HG03520 (cell line): ENCODE results near the gene MPC2.
"Not testable (repeated sequence)": the region's sequence is repeated elsewhere in the genome, so short reads cannot be mapped to it uniquely, and the experiment has no call there.

Experiments used
- ATAC-seq: cut with Tn5 transposase; IDR thresholded peaks from one replicate; pipeline ENCODE4 v1.9.1; 2021; ENCODE audit warnings: mild to moderate bottlenecking, moderate library complexity; ENCODE audit not compliant: unreplicated experiment

The MPC2 gene

DNA sequence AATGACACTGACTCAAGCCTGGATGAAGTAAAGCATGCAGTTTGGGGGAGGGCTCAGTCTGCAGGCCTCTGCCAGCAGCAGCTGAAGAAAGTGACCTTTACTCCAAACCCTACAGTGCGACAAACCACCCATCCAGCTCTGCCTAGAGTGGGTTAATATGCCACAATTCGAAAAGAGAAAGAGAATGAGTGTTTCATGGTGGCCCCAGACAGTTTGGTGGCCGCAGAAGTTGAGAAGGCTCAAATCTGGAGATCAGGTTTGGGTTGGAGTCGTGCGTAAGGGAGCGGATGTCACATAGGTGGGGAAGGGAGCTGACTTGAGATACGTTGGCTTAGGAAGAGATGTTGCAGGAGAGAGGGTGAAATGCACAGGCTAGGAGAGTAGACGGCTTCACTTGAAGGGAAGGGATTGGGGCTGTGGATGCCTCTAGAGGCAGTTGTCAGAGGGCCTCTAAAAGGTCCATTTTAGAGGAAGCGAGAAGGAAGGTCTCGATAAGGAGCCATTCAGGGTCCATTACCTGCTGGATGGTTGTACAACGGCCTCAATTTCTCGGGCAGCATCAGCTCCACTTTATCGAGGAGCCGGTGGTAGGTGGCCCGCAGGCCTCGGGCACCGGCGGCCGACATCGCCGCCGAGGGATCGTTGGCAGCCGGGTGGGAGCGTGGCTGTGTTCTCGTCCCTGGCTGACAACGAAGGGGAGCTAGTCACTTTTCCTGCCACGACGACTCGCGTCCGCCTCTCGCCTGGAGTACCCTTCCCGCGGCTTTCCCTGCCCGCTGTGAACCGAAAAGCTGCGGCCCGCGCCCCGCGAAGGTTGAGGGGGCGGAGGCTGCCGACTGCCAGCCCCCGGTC, 1.4 kb downstream of the MPC2 start:
- ATAC-seq = peak; percentile 9

DNA sequence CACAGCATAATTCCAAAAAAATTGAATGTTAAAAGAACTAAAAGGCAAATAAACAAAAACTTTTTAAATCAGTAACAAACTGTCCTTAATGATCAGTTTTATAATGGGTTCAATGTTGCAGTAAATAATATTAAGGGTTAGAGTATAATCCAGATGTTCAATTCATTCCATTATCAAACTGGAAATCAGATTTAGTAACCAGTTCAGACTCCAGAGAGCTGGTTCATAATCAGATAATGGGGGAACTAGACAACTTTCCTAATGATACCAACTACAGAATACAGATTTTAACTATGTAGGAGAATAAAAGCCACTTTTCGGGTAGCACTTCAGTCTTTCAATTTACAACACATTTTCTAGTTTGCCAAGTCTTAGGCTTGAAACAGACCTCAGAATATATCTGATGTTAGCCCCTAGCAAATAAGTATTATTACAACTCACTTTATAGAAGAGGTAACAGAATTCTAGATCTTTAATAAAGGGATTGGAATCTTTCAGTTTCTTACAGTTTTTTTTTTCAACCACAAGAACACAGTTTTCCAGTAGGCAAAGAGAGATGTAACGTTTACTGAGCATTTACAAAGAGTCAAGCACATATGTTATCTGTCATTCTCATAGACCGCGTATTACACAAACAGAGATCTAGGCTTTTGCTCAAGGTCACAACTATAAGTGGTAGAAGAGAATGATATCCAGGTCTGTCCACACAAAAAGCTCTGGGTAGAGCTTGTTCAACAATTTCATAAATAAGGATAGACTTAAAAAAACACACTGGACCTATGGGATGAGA, 2.3 kb downstream of the MPC2 start:
- ATAC-seq = no peak

DNA sequence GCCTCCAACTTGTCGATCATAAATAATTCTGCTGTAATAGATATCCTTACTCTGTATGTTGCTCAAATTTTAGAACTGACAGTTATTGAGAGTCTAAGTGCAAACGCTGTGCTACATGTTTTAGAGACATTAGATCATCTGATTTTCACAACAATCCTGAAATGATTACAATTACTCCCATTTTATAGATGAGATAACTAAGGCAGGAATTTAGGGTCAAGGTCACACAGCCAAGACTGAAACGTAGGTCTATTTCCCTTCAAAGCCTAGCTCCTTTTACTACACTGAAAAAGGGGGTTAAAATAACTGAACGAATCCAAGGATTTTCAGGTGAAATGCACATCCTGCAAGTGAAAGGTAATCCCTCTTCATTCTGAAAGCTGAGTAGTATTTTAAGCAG, 3.1 kb downstream of the MPC2 start:
- ATAC-seq = no peak

DNA sequence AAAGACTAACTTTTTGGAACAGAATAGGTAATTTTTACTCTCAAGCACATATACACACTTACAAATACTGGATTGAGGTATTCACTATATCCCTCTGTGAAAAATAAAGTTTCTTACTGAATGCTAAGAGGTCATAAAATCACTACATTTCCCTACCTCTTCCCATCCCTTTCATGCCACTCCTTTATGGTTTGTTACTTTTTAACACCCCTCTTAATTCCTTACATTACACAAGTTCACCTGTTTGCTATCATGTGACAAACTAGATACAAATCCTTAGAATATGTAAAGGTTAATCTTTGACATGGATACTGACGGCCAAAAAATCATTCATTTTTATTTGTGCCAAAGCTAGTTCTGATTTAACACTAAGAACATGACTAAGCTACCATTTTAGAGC, 7.1 kb downstream of the MPC2 start:
- ATAC-seq = no peak

DNA sequence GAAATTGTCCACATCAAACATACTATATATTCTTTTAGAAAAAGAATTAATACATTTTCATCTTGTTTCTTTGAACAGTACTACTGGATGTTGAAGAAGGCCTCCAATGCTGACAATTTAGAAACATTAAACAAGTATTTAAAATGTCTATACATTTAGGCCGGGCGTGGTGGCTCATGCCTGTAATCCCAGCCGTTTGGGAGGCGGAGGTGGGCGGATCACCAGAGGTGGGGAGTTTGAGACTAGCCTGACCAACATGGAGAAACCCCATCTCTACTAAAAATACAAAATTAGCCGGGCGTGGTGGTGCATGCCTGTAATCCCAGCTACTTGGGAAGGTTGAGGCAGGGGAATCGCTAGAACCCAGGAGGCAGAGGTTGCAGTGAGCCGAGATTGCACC, 8.0 kb downstream of the MPC2 start:
- not testable (repeated sequence) for ATAC-seq

DNA sequence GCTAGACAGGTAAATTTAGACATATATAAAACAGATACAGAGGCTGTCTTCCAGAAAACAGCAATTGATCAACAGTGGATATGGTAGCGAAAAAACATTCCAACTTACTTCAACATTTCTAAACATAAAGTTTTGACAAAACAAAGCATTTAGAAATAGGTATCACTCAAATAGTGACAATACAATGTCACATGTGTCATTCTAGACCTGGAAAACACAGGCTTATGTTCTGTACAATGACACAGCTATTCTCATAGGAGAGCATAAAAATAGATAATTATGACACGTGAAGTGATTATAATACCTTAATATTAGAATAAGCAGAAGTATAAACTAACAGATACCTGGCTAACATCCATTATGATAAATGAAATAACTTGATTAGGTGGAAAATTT, 8.4 kb downstream of the MPC2 start:
- no peak for ATAC-seq

DNA sequence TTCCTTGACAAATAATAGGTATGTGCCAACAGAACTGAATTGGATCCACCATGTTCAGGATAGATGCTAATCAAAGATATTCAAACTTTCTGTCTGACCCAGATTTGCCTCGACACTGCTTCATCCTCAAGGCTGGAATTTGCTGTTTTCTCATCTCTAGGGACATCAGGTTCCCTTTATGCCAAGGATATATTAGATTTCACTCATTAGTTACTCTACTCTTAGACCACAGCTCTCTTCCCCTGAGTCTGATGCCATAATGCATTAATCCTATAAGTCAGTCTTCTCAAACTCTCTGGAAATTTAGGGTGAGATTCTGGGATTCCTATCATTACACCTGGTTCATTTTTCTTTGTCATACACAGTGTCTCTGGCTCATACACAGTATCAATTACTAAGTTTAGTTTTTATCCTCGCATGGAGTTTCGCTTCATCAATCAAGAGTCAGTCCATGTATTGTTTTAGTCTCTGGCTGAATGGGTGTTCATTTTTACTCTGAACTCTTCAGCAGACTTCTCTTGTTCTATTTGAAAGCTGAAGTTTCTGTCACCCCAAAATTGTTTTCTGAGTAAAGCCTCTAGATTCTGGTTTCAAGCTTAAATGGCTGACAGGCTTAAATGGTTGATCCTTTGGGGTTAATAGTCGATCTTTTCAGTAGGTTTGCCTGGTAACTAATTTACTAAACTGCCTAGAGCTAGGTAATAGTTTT, 9.7 kb downstream of the MPC2 start:
- no peak for ATAC-seq

DNA sequence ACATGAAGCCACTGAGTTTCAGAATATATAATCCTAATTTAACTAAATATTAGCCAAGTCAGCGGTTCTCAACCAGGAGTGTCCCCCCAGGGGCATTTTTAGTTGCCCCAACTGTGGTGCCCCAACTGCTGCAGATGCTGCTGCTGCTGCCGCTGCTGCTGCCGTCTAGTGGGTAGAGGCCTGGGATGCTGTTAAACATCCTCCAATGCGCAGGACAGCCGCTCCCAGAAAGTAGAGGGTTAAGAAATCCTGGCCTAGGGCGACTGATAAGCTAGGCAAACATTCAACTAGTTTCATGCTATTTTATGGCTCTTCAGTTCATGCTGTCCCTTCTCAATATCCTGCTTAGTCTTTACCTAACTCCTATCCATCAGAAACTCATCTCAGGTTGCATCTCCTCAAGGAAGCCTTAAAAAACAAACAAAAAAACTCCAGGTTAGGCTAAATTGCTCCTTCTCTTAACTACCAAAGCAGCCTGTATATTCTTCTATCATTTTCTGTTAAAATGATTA, 10.3 kb downstream of the MPC2 start:
- no peak for ATAC-seq

DNA sequence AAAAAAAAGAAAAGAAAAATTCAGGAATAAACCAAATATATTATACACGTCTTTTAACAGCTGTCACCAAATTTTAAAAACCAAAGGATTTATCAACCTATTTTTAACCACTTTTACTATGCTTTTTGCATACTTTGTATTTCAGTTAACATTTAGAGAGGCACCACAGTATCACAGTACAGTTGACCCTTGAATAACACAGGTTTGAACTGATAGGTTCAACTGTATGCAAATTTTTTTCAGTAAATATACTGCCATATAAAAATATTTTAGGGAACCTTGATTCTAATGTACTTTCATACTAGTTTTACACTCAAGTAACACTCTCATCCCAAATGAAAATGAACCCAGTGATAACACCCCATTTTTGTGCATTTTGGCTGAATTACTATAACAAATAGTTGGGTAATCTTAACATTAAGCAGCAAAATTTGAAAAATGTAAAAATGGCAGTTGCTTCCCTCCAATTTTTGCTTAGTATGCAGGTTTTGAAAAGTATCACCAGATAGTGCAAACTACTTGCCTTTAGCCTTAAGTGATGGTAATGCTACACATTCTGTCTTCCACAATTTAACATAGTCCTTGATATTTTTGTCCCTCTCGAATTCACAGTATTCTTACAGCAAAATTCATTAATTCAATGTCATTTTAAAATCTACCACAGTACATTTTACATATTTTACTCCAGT, 12.2 kb downstream of the MPC2 start:
- no peak for ATAC-seq

DNA sequence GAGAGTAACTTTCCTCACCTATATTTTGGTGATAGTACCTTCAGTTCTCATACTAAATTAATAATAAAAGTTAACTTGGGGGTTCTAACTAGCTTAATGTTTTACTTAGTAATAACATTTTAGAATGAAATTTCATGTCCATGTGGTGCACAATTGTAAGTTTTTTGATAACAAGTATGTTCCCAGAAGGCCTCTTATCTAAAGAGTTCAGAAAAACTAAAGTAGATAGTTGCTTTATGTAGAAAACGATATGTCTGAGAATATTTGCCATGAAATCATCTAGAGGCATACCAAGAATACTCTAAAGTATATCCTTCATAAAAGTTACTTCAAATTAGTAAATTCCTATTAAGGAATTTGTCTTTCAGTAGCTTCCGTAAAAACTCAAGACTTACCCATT, 12.8 kb downstream of the MPC2 start:
- ATAC-seq = no peak

DNA sequence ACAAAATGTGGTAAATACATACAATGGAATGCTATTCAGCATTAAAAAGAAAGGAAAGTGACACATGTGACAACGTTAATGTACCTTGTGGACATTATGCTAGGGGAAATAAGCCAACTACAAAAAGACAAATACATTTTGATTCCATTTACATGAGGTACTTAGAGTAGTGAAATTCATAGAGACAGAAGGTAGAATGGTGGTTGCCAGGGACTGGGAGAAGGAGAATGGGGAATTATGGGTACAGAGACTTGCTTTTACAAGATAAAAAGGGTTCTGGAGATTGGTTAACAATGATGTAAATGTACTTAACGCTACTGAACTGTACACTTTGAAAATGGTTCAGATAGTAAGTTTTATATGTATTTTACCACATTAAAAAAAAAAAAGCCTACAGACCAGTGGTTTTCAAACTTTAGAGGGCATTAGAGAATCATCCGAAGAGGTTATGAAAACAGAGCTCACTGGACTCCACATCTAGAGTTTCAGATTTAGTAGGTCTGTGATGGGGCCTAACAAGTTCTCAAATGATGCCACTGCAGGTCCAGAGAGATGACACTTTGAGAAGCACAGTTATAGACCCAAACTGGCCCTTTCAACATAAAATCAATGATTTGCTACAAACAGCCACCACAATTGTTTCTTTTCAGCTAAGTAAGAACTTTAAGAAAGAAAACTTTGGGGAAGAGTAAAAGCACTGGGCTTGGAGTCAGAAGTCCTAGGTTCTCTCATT, 13.4 kb downstream of the MPC2 start:
- ATAC-seq = no peak

DNA sequence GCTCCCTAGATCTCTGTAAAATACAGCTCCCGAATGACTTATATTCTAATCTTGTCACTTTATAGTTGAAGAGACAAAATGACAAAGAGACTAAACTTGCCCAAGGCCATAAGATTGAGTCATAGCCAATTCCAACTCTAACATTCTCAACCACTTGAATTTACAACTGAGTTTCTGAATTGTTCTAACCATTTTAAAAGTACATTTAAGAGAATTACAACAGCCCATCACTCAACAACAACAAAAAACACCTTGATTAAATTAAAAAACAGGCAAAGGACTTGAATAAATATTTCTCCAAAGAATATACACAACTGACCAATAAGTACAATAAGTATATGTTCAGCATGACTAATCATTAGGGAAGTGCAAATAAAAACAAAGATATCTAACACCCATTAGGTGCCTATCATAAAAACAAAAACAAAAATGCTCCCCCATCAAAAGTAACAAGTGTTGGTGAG, 14.2 kb downstream of the MPC2 start:
- no peak for ATAC-seq

DNA sequence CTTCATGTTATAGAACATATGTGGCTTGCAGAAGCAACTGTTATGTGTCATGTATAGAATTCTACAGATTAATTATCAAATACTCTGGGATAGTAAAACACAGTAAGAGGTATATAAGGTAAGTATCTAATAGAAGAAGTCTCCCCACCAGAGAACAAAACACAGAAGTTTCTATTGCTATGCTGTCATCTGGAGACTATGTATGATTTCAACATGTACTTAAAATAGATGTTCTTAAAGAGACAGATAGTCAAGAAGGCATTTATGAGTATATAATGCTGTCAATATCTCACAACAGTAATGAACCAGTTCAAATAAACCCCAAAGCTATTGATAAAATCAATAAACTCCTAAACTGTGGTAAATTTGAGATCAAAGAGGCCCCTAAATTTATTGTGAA, 14.8 kb downstream of the MPC2 start:
- no peak for ATAC-seq

DNA sequence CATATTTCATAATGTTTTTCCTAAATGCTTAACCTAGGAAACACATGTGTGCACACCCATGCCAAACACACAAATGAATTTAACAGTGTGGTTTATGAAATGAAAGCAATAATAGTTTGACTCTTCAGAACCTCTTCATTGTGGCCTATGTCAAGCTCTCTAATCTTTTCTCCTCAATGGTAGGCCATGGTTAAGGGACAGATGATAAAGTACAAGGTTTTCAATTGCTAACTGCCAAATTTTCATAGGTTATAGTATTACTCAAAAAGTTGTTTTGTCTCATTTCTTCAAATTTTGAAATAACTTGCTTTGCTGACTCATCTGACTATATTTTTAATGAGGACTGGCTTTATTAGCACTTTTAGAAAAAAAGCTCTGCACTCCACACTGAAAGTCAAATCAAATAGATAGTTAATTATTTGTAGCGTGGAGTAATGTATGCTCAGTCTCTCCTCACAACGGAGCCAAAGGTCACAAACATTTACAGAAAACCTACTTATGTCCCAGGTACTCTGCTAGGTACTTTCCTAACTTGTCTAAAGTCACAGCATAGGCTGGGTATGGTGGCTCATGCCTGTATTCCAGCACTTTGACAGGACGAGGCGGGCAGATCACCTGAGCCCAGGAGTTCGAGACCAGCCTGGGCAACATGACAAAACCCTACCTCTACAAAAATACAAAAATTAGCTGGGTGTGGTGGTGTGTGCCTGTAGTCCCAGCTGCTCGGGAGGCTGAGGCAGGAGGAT, 19.9 kb downstream of the MPC2 start:
- ATAC-seq = no peak

DNA sequence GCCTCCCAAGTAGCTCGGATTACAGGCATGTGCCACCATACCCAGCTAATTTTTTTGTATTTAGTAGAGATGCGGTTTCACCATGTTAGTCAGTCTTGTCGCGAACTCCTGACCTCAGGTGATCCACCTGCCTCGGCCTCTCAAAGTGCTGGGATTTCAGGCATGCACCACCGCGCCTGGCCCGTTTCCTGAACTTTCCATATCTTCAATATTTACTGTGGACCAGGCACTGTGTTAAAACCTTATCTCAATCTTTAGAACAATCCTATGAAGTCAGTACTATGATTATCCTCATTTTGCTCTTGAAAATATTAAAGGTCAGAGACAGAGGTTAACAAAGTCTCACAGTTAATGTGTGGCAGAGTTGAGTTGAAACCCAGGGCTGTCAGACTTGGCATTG, 21.3 kb downstream of the MPC2 start:
- no peak for ATAC-seq

DNA sequence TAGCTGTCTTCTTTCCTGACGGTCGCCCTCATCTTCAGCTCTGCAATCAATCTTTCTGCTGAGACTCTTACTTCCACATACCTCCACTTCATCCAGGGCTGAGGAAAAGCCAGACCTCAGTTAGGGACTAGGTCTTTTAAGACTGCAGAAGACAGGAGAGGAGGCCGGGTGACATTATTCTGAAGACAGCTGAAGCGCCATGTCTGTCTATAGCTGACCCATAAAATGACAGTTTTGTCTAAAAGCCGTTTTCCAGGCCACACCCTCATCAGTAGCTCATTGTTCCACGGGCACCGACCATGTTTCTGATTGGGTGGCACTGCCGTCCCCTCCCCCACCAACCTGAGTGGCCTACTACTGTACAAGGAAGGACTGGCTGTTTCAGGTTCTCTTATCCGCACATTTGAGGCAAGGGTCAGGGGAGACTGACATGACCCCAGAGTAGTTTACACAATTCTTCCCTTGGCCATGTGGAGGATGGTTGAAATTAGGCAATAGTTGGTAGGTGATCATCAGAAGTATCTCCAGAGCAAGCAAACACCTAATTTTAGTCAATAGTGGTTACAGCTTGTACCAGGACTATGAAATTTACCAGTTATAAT, 22.9 kb downstream of the MPC2 start, which contains the start of gene ADCY10:
ADCY10 (minus strand) TSS at position 240 of the 602 bp plus-strand sequence. CDS start 8,994 bp downstream, outside the sequence.
- ATAC-seq = no peak

DNA sequence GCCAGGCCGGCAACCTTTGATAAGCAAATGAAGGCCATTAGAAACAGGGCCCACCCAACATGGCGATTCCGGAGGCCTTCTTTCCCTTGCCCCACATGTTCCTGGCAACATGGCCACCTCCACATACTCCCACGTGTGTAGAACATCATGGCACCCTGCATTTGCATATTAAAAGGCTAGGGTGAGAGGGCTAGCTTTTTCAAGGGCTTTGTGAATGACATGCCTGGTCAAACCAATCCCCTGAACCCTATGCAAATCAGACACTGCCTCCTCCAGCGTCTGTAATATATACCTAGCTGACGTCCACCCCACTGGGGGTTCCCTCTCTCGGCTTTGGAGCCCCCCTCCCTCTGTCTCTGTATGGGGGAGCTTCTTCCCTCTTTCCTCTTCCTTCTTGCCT, 24.6 kb downstream of the MPC2 start:
- ATAC-seq = no peak

DNA sequence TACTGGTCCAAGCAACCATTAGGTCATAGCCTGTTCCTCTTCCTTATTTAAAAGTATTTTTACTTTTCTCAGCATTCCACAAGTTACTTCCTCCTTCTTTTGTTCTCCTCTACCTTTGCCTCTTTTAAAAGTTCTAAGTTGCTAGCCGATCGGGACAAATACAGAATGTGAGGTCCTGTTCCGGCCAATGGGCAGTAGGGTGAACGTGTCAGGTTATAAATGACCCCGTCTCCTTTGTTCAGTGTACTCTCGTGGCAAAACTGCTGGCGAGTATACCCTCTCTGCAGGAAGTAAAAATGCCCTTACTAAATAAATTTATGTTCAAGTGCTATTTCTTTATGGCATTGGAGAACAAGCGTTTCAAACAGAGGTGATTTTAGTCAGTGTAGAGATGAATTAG, 25.5 kb downstream of the MPC2 start:
- no peak for ATAC-seq

DNA sequence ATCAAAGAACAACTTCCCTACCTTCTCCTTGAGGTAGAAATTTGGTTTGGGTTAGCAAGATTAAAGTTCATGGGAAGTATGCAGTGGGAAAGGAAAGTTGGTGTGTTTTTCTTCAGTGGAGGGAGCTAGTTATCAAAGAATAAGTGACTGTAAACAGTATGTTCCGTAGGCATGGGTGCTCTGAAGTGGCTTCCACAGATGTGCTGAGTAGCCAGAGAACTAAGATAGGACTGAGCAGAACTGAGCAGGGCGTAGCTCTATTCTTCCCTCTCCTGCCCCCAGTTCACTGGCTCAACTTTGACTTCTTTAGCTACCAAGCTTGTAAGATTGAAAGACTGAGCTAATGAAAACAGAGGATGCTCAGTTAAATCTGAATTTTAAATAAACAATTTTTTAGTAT, 26.3 kb downstream of the MPC2 start:
- no peak for ATAC-seq
